CD14-positive monocyte (primary cell): ENCODE results near the gene CHADL. TPM values are rescaled to one million over a fixed set of nuclear protein-coding genes. Genes with fewer than 3 reads are reported as not detected.

Experiments
- DNase-seq, 3 donors: peaks; one replicate each; pipeline ENCODE4 v3.0.0-alpha.2; 2011 to 2022
- H2AFZ ChIP-seq: 2 replicates; pipeline ENCODE4 v1.6.0; 2012; ENCODE audit warnings: mild to moderate bottlenecking, low read depth, low read length, inconsistent platforms; ENCODE audit not compliant: insufficient read depth, poor library complexity, severe bottlenecking
- H3K27ac ChIP-seq, 2 donors: 1 replicate in 1 of 2; 2 replicates in 1 of 2; pipeline ENCODE4 v1.5.1; 2012 to 2013; ENCODE audit warnings: low read length in 2 of 2, control low read depth in 1 of 2, inconsistent platforms in 1 of 2, low read depth in 1 of 2, mild to moderate bottlenecking in 1 of 2
- H3K27me3 ChIP-seq, 2 donors: one replicate each; pipeline versions ENCODE4 v1.6.0 to v1.6.1; 2011 to 2013; ENCODE audit warnings: low read length in 2 of 2; ENCODE audit not compliant: control insufficient read depth in 2 of 2, insufficient read depth in 2 of 2
- H3K36me3 ChIP-seq, 2 donors: replicated peaks in 1 of 2; 1 replicate in 1 of 2; 2 replicates in 1 of 2; pipeline versions ENCODE4 v1.5.1 to v1.6.1; 2012 to 2013; ENCODE audit warnings: low read length in 2 of 2, control low read depth in 1 of 2, inconsistent platforms in 1 of 2, mild to moderate bottlenecking in 1 of 2; ENCODE audit not compliant: insufficient read depth in 2 of 2, control insufficient read depth in 1 of 2
- H3K4me1 ChIP-seq, 2 donors: 1 replicate in 1 of 2; 2 replicates in 1 of 2; pipeline versions ENCODE4 v1.5.1 to v1.6.1; 2012 to 2013; ENCODE audit warnings: low read length in 2 of 2, control low read depth in 1 of 2, inconsistent platforms in 1 of 2, mild to moderate bottlenecking in 1 of 2, moderate library complexity in 1 of 2; ENCODE audit not compliant: insufficient read depth in 2 of 2, control insufficient read depth in 1 of 2
- H3K4me2 ChIP-seq: replicated peaks from 2 replicates; pipeline ENCODE3; 2012; ENCODE audit warnings: low read length, moderate library complexity, mild to moderate bottlenecking; ENCODE audit not compliant: poor library complexity, severe bottlenecking; ENCODE audit errors: extremely low read depth
- H3K4me3 ChIP-seq, 3 experiments: fragments of 200-600 bp in 1 of 3; sonication (generic) in 1 of 3; replicated peaks in 1 of 3; 1 replicate in 2 of 3; 2 replicates in 1 of 3; pipeline ENCODE4 v1.5.1; 2011 to 2013; ENCODE audit warnings: low read length in 3 of 3, mild to moderate bottlenecking in 3 of 3, control low read depth in 2 of 3, low read depth in 2 of 3, inconsistent platforms in 1 of 3, moderate library complexity in 1 of 3
- H3K79me2 ChIP-seq: 2 replicates; pipeline ENCODE4 v1.6.0; 2012; ENCODE audit warnings: mild to moderate bottlenecking, control low read depth, inconsistent platforms, low read length, moderate library complexity; ENCODE audit not compliant: insufficient read depth
- H3K9ac ChIP-seq: 2 replicates; pipeline ENCODE4 v1.6.0; 2017; ENCODE audit warnings: low read length, mild to moderate bottlenecking; ENCODE audit not compliant: insufficient read depth, poor library complexity, severe bottlenecking
- H3K9me3 ChIP-seq, 2 donors: replicated peaks in 1 of 2; 1 replicate in 1 of 2; 2 replicates in 1 of 2; pipeline versions ENCODE4 v1.5.1 to v1.6.1; 2012 to 2013; ENCODE audit warnings: low read length in 2 of 2, control low read depth in 1 of 2; ENCODE audit not compliant: control insufficient read depth in 1 of 2, insufficient read depth in 1 of 2
- H4K20me1 ChIP-seq: 2 replicates; pipeline ENCODE4 v1.6.0; 2012; ENCODE audit warnings: mild to moderate bottlenecking, low read length, control low read depth, moderate library complexity; ENCODE audit not compliant: insufficient read depth
- H3K27ac Mint-ChIP-seq, 7 donors: one replicate each; pipeline ENCODE4 v1.8.0; 2020; ENCODE audit warnings: mild to moderate bottlenecking in 7 of 7, mixed read lengths in 7 of 7, moderate library complexity in 6 of 7, inconsistent platforms in 2 of 7
- H3K27me3 Mint-ChIP-seq, 3 donors: one replicate each; pipeline ENCODE4 v1.8.0; 2021 to 2022; ENCODE audit warnings: low read depth in 3 of 3, mild to moderate bottlenecking in 3 of 3, mixed read lengths in 3 of 3, moderate library complexity in 3 of 3, inconsistent platforms in 1 of 3
- H3K36me3 Mint-ChIP-seq, 2 donors: one replicate each; pipeline ENCODE4 v1.8.0; 2020; ENCODE audit warnings: mixed read lengths in 2 of 2, inconsistent platforms in 1 of 2, mild to moderate bottlenecking in 1 of 2
- H3K4me1 Mint-ChIP-seq: one replicate; pipeline ENCODE4 v1.8.0; 2020; ENCODE audit warnings: mild to moderate bottlenecking, mixed read lengths
- H3K4me3 Mint-ChIP-seq, 2 donors: one replicate each; pipeline ENCODE4 v1.8.0; 2020; ENCODE audit warnings: mild to moderate bottlenecking in 2 of 2, mixed read lengths in 2 of 2, moderate library complexity in 1 of 2
- H3K9me3 Mint-ChIP-seq, 7 donors: one replicate each; pipeline ENCODE4 v1.8.0; 2020 to 2022; ENCODE audit warnings: mixed read lengths in 7 of 7, mild to moderate bottlenecking in 6 of 7, moderate library complexity in 6 of 7, inconsistent platforms in 2 of 7
- WGBS: methylation state at CpG from one replicate; pipeline ENCODE4 v1.1.5; 2013; ENCODE audit warnings: missing lambda C conversion rate; ENCODE audit not compliant: insufficient coverage; 5-methylcytosine and 5-hydroxymethylcytosine counted together
- intact Hi-C, 2 donors: fragments of 100-400 bp; cut with micrococcal nuclease; formaldehyde crosslinking; loops; one replicate each; pipeline versions ENCODE4 v1.15.0 to v1.15.1; 2023
- polyA plus RNA-seq, 3 donors: library from polyadenylated mRNA; depleted of rRNA in 1 of 3; unstranded in 2 of 3; stranded (reverse) in 1 of 3; fragments of 300-500 nt in 2 of 3; fragments of >200 nt in 1 of 3; fragmentation: Illumina TruSeq in 2 of 3; gene quantifications; 1 replicate in 2 of 3; 2 replicates in 1 of 3; pipeline ENCODE4 v1.2.3, GENCODE V29; 2012 to 2021
- TF ChIP-seq, protein P1 (sequence below): fragments of 200-600 bp; IDR thresholded peaks from one replicate; pipeline ENCODE4 v1.8.0; 2022; ENCODE audit warnings: antibody characterized with exemption, mild to moderate bottlenecking

The CHADL gene
- polyA plus RNA-seq, 3 donors, result 0.11 to 0.35 (median 0.27) TPM

DNA sequence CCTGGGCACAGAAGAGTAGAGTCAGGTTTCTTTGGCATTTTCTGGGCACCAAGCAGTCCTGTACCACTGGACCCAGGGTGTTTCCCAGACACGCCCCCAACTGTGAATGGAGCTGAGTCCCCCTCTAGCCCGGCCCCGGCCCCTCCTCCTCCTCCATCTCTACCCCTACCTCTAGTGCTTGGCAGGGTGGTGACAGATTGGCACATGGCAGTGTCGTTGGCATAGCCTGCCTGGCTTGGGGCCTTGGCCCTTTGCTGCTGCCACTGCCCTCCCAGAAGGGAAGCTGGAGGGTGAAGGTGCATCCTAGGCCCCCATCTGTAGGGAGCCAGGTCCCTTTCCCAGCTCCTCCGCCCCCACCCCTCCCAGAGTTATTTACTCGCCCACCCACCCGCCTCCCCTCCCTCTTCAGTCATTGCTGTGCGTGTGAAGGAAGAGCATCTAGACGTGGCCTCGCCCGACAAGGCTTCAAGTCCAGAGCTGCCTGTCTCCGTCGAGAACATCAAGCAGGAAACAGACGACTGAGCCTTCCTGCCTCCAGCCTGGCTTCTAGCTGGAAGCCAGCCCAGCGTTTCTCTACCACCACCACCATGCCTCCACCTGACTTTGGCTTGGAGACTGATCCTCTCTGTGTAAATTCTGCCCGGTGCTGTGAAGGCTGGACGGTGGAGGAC lies 10.9 kb downstream of the CHADL start:
- Histone ChIP-seq H4K20me1 (no peaks in the 10 kb centered on the region), H2AFZ (no peak overlapping the region), H3K4me1 (no peaks in the 10 kb centered on the region), H3K9ac (no peak overlapping the region), H3K4me2 (no peak overlapping the region), H3K4me3 (no peak overlapping the region), H3K9me3 (no peaks in the 10 kb centered on the region), H3K27ac (no peak overlapping the region), H3K36me3 (peaks cover 37 to 61% of the 10 kb centered on the region in 2 donors), H3K79me2 (no peaks in the 10 kb centered on the region), H3K27me3 (no peaks in the 10 kb centered on the region)
- TF ChIP-seq, protein P1, sequence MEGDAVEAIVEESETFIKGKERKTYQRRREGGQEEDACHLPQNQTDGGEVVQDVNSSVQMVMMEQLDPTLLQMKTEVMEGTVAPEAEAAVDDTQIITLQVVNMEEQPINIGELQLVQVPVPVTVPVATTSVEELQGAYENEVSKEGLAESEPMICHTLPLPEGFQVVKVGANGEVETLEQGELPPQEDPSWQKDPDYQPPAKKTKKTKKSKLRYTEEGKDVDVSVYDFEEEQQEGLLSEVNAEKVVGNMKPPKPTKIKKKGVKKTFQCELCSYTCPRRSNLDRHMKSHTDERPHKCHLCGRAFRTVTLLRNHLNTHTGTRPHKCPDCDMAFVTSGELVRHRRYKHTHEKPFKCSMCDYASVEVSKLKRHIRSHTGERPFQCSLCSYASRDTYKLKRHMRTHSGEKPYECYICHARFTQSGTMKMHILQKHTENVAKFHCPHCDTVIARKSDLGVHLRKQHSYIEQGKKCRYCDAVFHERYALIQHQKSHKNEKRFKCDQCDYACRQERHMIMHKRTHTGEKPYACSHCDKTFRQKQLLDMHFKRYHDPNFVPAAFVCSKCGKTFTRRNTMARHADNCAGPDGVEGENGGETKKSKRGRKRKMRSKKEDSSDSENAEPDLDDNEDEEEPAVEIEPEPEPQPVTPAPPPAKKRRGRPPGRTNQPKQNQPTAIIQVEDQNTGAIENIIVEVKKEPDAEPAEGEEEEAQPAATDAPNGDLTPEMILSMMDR, result no peak
- 28% methylated on average over 10 of the region's 17 CpGs for WGBS
- Mint-ChIP-seq H3K4me3 (no peak overlapping the region), H3K27me3 (peaks cover 0 to 2% (median 0%) of the 10 kb centered on the region in 3 donors), H3K4me1 (peaks cover 3% of the 10 kb centered on the region), H3K27ac (no peak overlapping the region), H3K36me3 (peaks cover 44 to 60% of the 10 kb centered on the region in 2 donors), H3K9me3 (no peaks in the 10 kb centered on the region)
- intact Hi-C loops, result loop anchor here in 1 of 2 donors (10.0 kb wide), 1 partner anchor 305 kb away; no protein-coding TSS in a partner anchor
- no peak for DNase-seq

GRCh38 chr22:41229215-41229614 lies 11.5 kb downstream of the CHADL start:
- WGBS, result no CpG with 5 or more reads among the region's 6 CpGs
- Histone ChIP-seq H3K36me3 (peaks cover 44 to 67% of the 10 kb centered on the region in 2 donors), H3K4me2 (no peak overlapping the region), H3K4me1 (no peaks in the 10 kb centered on the region), H3K79me2 (no peaks in the 10 kb centered on the region), H3K27ac (no peak overlapping the region), H3K4me3 (no peak overlapping the region), H3K9me3 (no peaks in the 10 kb centered on the region), H3K9ac (no peak overlapping the region), H3K27me3 (no peaks in the 10 kb centered on the region), H4K20me1 (no peaks in the 10 kb centered on the region), H2AFZ (no peak overlapping the region)
- H3K4me1 Mint-ChIP-seq, result peaks cover 3% of the 10 kb centered on the region
- H3K9me3 Mint-ChIP-seq, result no peaks in the 10 kb centered on the region
- peak overlapping the region in 1 of 7 donors; percentile 31 for H3K27ac Mint-ChIP-seq
- peaks cover 0 to 2% (median 0%) of the 10 kb centered on the region in 3 donors for H3K27me3 Mint-ChIP-seq
- no peak for DNase-seq
- peaks cover 50 to 67% of the 10 kb centered on the region in 2 donors for H3K36me3 Mint-ChIP-seq
- intact Hi-C loops, result no loop called here
- no peak overlapping the region for H3K4me3 Mint-ChIP-seq
- TF ChIP-seq, protein P1, result no peak
